Measurements from ENCODE around the gene CTNND1. TPM values are rescaled to one million over a fixed set of nuclear protein-coding genes. Genes with fewer than 3 reads are reported as not detected.

CTNND1 gene
- total RNA-seq, 1 experiment from 2014 or later: 83.3 TPM

- DNase-seq (ENCODE audit: low read depth): peak; percentile 59
Measured at GRCh38 chr11:57763568-57763967, 2.0 kb downstream of the CTNND1 start.

GRCh38 chr11:57764021-57764420, 2.4 kb downstream of the CTNND1 start:
- DNase-seq (ENCODE audit: low read depth): no peak

DNA sequence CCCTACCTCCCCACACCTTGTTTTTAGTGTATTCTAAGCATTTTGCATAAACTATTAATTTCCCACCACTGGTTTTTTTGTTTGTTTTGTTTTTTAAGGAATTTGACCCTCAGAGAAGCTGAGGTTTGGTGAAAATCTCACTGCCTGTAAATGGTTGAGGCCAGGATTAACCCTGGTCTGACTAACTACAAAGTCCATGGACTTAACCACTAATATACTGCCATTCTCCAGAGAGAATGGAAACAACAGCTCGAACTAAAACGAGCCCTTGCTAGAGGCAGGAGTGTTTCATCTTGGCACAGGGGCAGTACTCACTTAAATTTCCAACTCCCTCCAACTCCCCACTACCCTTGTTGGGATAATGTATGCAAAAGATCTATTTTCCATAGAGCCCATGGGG, 3.0 kb downstream of the CTNND1 start:
- DNase-seq (ENCODE audit: low read depth): peak; percentile 37

- no peak for DNase-seq (ENCODE audit: low read depth)
Measured at GRCh38 chr11:57764972-57765371, 3.4 kb downstream of the CTNND1 start.

DNA sequence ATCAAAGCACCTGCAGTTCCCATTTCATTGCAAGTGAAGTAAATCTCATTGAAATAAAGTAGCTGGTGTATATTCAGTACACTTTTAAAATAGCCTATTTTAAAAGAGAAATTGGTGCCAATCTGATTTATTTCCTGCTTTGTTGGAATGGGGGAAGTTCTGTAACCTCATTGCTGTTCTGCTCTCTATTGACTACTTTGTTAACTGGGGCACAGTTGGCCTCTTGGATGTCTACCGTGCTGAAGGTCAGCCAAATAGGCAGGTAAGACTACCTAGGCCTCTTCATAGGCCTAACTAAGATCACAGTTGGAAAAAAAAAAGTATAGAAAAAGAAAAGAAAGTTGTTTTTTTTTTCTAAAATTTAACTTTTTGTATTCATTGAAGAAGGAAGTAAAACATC, 9.2 kb downstream of the CTNND1 start:
- no peak for DNase-seq (ENCODE audit: low read depth)

DNA sequence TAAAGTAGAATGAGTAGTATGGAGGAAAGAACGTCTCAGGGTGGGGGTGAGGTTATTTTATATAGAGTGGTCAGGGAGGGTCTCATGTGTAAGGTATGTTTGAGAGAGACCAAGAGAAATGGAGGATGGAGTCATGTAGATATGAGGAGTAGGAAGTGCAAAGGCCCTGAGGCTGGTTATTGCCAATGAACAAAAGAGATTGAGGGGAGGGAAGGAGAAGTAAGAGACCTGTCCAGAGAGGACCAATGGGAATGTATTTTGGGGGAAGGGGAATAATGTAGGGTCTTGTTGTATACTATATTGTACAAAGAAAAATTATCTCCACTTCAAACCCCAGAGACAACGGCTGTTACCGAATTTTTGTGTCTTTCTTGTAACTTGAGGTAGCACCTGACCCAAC, 9.8 kb downstream of the CTNND1 start:
- no peak for DNase-seq (ENCODE audit: low read depth)

DNA sequence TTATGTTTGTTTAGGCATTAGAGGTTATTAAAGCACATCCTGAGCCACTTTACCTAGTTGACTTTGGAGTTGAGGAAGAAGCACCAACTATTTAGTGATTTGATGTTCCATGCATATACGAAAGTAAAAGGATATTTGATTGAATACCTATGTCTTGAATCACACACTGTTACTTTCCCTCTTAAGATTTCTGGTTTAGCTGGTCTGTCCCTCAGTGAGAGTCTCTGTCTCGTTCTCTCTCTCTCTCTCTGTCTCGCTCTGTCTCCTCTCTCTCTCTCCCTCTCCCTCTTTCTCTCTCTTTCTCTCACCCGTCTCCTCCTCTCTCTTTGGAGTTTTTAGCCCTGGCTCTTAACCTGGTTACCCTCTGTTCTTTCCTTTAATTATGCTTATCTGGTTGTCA, 11.0 kb downstream of the CTNND1 start:
- DNase-seq (ENCODE audit: low read depth): no peak

DNA sequence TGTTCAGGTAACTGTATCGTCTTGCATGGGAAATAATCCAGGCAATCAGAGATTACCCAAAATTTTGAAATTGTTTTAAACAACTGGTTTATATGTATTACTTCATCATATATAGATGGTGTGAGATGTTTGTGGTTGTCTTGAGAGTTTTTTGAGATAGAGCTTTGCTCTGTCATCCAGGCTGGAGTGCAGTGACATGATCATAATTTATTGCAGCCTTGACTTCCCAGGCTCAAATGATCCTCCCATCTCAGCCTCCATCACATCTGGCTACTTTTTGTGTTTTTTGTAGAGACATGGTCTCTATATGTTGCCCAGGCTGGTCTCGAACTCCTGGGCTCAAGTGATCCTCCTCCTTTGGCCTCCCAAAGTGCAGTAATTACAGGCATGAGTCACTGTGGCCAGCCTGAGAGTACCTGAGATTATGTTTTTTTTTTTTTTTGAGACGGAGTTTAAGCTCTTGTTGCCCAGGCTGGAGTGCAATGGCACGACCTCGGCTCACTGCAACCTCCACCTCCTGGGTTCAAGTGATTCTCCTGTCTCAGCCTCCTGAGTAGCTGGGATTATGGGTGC, 11.5 kb downstream of the CTNND1 start:
- DNase-seq (ENCODE audit: low read depth): no peak

DNA sequence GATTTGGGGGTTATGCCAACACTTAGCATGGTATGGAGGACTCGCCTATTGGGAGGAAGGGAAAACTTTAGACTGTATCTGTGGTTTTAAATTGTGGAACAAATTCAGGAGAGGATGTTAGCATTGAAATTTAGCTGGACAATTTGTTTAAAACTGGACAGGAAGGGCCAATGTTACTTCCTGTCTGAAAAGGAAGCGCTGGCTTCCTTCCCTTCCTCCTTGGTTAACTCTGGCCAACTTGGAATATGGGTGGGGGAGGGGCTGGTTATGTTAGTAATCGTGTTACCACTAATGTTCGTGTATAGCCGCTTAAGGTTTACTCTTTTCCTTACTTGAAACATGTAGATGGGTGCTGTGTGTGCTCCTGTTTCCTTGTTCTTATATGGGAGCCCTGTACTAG, 13.9 kb downstream of the CTNND1 start:
- DNase-seq (ENCODE audit: low read depth): peak; percentile 60

DNA sequence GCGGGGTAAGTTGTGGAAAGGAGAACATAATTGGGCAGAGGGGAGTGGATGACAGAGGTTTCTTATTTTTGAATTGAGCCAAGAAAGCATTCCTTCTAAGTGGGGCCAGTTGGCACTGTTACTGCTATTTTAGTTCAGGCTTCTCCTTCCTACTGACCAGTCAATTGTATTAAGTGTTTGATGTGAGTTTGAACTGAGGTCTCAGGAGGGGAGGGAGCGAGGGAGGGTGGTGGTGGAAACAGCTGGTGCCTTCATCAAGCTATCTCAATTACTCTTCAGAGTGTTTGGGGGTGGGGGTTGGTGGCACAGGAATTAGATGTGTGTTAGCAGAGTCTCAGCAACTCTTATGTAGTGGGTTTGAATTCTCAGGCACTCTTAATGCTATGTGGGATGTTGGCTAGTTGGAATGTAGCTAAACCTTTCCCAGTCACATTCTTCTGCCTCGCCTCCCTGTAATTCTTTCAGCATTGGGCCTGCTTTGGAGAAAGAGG, 14.5 kb downstream of the CTNND1 start:
- DNase-seq (ENCODE audit: low read depth): peak; percentile 86

- no peak for DNase-seq (ENCODE audit: low read depth)
Measured at GRCh38 chr11:57776577-57777210, 15.1 kb downstream of the CTNND1 start.

GRCh38 chr11:57777969-57778317, 16.3 kb downstream of the CTNND1 start:
- peak; percentile 66 for DNase-seq (ENCODE audit: low read depth)

GRCh38 chr11:57778318-57779037, 16.9 kb downstream of the CTNND1 start:
- DNase-seq (ENCODE audit: low read depth): peak; percentile 100

GRCh38 chr11:57779276-57779675, 17.7 kb downstream of the CTNND1 start:
- peak; percentile 78 for DNase-seq (ENCODE audit: low read depth)

- no peak for DNase-seq (ENCODE audit: low read depth)
Measured at GRCh38 chr11:57781529-57781943, 19.9 kb downstream of the CTNND1 start.

DNA sequence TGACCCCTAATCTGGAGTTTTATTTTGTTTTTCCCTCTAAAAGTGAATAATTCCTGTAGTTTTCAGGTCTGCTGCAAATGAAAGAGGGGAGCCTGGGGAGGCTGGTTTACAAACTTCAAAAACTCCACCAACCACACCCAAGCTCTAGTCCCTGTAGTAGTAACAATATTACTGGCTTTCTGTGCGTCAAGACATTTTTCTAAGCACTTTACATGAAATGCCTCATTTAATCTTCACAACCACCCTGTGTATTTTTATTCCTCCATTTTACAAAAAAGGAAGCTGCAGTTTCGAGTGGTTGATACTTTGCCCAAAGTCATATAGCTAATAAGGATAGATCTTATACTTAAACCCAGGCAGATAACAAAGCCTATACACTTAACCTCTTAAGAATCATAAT, 23.5 kb downstream of the CTNND1 start:
- no peak for DNase-seq (ENCODE audit: low read depth)

DNA sequence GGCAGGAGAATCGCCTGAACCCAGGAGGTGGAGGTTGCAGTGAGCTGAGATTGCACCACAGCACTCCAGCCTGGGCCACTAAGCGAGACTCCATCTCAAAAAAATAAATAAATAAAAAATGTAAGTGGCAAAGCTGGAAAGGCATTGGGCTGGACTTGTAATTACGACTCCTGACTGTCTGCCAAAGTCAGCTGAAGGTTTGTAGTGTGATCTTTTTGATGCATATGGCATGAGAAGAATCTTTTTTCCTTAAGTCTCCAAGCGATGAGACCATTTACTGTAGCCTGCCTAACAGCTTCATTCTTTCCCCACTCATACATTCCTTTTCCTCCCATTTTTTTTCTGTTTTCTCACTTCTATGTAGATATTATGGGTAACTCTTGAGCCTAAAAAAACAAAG, 24.8 kb downstream of the CTNND1 start:
- no peak for DNase-seq (ENCODE audit: low read depth)

- DNase-seq (ENCODE audit: low read depth): no peak
Measured at GRCh38 chr11:57787006-57787604, 25.5 kb downstream of the CTNND1 start.

- DNase-seq (ENCODE audit: low read depth): peak; percentile 41
Measured at GRCh38 chr11:57787920-57788702, 26.5 kb downstream of the CTNND1 start.

DNA sequence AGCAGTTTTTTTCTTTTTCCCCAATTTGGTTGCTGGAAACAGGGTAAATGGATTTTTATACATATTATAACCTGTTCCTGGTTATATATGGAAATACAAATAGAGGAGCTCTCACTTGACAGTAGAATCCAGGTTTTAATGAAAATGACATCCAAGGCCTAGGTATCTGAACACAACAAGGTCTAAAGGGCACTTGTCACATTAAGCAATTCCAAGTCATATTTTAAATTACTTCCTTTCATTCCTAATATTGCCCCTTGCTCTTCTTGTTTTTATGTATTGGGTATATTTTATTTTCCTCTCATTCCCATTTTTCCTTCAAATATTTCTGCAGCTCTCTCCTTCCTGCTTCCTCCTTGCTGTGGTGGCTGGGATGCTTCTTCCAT, 27.1 kb downstream of the CTNND1 start:
- no peak for DNase-seq (ENCODE audit: low read depth)

- no peak for DNase-seq (ENCODE audit: low read depth)
Measured at GRCh38 chr11:57791321-57792059, 29.9 kb downstream of the CTNND1 start.

All from LHCN-M2 (cell line).